HG03095 (cell line): ENCODE measurements around the gene TPPP2.

ENCODE experiments used
- ATAC-seq: cut with Tn5 transposase; IDR thresholded peaks from one replicate; pipeline ENCODE4 v1.9.1; 2021; ENCODE audit warnings: moderate library complexity; ENCODE audit not compliant: unreplicated experiment

Gene TPPP2

DNA sequence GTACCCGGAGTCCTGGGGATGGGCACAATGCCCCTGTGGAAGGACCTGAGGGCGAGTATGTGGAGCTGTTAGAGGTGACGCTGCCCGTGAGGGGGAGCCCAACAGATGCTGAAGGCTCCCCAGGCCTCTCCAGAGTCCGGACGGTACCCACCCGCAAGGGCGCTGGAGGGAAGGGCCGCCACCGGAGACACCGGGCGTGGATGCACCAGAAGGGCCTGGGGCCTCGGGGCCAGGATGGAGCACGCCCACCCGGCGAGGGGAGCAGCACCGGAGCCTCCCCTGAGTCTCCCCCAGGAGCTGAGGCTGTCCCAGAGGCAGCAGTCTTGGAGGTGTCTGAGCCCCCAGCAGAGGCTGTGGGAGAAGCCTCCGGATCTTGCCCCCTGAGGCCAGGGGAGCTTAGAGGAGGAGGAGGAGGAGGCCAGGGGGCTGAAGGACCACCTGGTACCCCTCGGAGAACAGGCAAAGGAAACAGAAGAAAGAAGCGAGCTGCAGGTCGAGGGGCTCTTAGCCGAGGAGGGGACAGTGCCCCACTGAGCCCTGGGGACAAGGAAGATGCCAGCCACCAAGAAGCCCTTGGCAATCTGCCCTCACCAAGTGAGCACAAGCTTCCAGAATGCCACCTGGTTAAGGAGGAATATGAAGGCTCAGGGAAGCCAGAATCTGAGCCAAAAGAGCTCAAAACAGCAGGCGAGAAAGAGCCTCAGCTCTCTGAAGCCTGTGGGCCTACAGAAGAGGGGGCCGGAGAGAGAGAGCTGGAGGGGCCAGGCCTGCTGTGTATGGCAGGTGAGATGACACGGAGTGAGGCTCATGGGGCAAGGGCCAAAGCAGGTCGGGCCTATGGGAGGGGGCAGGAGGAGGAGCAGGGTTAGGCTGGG, 44.6 kb downstream of the TPPP2 start:
- ATAC-seq, result no peak

DNA sequence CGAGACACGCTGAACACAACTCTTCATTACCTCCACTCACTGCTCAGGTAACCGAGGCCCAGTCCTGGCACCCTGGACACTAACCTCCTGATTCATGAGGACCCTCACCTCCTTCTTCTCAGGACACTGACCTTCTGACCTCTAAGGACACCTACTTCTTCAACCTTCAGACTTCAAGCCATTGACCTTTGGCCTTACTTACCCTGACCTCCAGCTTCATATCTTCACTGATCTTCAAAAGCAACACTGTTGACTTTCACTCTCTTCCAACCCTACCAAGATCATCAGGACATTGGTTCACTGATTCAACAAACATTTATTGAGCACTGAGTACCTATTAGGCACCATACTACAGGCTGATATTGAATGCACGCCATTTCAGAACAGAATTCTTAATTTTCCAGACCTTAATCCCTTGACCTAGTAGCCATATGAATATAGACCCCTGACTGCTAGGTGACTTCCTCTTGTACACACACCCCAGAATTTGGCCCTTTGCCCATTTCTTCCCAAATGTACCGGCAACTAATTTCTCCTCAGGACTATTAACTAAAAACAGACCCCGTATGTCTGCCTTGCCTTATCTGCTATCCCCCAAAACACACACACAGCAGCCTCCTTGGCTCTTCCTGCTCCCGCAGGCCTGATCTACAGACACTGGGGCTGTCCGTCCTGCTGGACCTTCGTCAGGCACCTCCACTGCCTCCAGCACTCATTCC, 45.9 kb downstream of the TPPP2 start:
- no peak for ATAC-seq

DNA sequence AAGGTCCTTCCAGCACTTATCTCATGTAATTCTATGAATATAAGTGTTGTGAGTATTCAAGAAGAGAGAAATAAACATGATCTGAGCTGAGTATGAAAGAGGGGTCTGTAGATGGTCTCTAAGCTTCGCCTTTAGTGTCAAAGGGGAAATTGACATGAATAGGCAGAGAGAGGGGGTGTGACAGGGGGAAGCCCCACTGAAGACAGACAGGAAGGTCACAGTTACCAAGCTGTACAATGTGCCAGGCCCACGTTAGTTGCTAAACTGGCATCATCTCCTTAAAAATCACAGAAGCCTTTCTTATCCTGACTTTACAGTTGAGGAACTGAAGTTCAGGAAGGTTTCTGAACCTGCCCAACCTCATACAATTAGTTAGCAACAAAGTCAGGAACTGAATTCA, 47.7 kb downstream of the TPPP2 start:
- no peak for ATAC-seq

DNA sequence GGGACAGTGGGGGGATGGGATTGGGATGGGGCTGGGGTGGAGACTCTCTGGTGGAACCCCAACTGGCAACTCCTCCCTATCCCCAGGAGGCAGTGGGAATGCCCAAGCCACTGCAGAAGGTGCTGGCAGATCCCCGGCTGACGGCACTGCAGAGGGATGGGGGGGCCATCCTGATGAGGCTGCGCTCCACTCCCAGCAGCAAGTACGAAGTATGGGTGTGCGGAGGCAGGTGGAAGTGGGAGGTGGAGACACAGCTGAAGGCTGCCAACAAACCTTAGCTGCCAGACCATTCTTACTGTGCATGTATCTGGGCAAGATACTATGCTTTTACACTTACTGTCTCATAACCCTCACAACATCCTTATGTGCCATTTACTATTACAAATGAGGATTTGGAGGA, 48.3 kb downstream of the TPPP2 start:
- ATAC-seq, result no peak

DNA sequence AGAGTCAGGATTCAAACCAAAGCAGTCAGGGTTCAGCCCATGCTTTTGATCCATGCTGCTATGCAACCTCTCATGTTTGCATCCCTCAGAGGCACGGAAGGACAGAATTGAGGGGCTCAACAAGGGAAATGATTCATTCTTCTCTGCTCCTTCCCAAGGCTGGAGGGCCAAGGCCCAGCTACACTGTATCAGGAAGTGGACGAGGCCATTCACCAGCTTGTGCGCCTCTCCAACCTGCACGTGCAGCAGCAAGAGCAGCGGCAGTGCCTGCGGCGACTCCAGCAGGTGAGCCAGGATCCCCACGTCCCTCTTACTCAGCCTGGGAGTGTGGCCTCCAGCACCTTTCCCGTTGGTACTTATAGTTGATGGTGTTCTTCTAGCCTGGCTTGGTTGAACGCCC, 48.7 kb downstream of the TPPP2 start:
- ATAC-seq, result no peak

DNA sequence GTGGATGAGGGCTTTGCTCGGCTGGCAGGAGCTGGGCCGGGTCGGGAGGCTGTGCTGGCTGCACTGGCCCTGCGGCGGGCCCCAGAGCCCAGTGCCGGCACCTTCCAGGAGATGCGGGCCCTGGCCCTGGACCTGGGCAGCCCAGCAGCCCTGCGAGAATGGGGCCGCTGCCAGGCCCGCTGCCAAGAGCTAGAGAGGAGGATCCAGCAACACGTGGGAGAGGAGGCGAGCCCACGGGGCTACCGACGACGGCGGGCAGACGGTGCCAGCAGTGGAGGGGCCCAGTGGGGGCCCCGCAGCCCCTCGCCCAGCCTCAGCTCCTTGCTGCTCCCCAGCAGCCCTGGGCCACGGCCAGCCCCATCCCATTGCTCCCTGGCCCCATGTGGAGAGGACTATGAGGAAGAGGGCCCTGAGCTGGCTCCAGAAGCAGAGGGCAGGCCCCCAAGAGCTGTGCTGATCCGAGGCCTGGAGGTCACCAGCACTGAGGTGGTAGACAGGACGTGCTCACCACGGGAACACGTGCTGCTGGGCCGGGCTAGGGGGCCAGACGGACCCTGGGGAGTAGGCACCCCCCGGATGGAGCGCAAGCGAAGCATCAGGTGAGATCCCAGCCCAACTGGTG, 51.6 kb downstream of the TPPP2 start:
- no peak for ATAC-seq
